GM18519 (cell line): Measurements from ENCODE around the gene ACSL1.

Source experiments
- ATAC-seq: cut with Tn5 transposase; IDR thresholded peaks from one replicate; pipeline ENCODE4 v1.9.1; 2021; ENCODE audit warnings: mild to moderate bottlenecking, moderate library complexity; ENCODE audit not compliant: unreplicated experiment, low FRiP score

The ACSL1 gene

DNA sequence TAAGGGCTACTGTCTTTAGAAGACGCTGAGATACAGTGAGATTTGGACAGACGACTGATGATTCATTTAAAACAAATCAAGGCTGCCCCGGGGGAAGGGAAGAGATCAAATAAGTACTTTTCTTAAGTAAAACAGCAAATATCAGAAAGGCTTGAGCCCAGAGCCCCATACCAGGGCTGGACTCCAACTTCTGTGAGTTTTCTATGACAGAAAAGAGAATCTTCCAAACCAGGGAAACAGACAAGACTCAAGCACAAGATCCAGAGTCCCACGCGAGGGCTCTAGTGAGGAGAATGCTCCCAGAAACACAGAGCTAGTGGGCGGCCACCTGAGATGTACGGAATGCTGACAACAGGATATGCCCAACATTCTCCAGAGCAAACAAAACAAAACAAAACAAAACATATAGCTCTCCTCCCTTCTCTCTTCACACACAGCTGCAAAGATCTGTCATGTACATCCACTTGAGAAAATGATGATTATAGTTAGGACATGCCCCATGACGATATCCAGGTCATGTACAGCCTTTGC, 13.1 kb downstream of the ACSL1 start:
- no peak for ATAC-seq

- no peak for ATAC-seq
Measured at GRCh38 chr4:184812199-184812542, 13.6 kb downstream of the ACSL1 start.

DNA sequence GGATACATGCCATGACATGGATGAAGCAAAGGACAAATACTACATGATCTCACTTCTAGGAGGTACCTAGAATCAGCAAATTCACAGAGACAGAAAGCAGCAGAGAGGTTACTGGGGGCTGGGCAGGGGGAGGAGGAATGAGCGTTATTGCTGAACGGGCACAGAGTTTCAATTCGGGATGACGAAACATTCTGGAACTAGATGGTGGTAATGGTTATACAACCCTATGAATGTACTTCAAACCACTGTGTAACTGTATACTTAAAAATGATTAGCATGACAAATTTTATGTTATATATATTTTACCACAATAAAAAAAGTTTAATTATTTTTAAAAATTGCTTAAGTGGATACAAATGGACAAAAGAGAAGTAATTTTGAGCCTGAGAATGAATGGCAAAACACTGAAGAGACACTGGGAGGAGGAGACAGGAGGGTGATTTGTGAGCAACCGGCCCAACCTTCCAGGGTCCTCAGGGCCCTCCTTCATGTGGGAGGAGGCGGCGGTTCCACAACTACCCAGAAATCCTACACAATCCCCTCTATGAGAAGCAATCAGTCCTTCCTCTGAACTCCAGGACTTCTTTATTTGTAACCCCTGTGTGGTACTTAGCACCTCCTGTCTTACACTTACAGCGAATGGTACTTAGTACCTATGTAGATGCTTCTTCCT, 14.1 kb downstream of the ACSL1 start:
- ATAC-seq = no peak

DNA sequence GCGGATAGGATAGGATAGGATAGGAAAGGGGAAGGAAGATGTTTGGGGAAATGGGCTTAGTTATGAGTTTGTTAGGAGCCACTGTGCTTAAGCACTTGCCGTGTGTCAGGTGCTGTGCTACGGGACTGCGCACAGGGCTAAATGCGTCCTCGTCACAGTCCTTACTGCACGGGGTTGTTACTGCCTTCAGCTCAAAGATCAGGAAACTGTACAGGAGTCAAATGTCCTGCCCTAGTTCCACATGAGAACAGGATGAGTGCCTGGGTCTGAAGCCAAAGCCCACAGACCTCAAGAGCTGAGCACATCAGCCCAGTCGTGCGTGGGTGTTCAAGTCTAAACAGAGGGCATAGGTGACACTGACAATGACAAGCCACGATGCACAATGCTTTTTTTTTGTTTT, 15.0 kb downstream of the ACSL1 start:
- ATAC-seq = no peak

- ATAC-seq = no peak
Measured at GRCh38 chr4:184808713-184809050, 17.1 kb downstream of the ACSL1 start.

DNA sequence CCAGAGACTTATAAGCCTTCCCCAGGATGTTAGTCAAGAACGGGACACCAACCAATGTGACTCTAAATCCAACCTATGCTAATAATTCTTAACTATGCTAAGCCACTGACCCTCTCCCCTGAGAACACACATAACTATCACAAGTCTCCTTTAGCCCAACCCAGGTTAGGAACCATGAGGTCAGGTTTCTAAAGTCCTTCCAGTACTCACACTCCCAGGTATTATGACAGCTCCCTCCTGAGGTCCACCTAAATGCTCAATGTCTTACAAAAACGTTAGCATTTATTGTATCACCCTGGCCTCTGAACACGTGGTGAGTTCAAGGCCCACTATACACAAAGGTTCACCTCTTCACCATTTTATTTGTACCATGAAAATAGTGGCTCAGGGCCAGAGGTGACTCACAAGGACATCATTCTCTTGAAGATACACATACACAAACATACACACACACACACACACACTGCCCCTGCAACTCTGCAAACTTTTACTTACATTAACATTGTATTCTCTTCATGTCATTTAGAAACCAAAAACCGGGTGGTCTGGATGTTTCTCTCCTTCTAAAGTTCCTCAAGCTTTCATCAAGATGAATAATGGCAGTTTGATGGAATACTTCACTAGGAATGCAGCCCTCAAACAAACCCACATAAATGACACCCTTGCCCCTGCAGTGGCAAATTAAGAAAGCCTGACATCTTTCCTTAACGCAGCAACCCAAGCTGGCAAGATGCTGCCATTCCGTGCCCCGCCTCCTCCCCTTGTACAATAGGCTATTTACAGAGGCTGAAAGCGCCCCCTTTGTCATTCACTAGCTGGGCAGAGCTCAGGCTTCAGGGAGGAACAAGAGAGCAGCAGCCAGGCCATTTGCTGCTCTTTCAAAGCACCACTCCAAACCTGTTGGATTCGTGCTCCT, 17.7 kb downstream of the ACSL1 start:
- no peak for ATAC-seq

DNA sequence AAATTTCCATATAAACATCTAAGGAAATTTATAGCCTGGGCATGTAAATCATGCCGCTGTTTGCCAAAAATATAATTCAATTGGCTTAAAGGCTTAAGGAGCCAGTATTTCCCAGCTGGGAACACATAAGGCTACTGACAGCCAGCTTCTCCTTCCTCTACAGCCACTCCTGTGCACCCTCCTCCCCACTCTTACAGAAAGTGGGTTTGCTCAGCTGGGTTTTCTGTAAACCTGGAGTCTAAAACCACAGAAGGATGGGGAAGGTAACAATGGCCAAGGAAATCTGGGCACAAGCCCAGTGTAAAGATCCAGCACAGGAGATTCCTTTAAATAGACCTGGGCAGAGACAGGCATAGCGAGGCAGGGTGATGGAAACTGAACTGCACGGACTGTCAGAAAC, 18.5 kb downstream of the ACSL1 start:
- no peak for ATAC-seq

DNA sequence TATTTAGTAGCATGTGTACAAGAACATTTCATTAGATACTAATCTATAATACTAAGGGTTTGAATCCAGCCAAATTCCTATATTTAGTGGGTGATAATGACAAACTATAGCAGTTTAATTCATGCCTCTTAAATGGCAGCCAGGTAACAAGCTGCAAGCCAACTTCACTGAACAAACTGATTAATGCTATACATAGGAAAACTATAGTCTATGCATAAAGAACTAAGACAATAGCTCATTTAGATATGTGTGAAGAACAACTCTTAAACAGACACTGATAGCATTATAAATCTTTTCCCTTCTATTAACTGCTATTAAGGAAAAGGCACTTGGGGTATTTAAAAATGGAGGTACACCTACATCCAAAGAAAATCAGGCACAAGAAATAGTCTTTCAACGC, 19.1 kb downstream of the ACSL1 start:
- ATAC-seq = no peak

- no peak for ATAC-seq
Measured at GRCh38 chr4:184806229-184806550, 19.6 kb downstream of the ACSL1 start.

GRCh38 chr4:184805462-184806228, 20.1 kb downstream of the ACSL1 start:
- no peak for ATAC-seq

DNA sequence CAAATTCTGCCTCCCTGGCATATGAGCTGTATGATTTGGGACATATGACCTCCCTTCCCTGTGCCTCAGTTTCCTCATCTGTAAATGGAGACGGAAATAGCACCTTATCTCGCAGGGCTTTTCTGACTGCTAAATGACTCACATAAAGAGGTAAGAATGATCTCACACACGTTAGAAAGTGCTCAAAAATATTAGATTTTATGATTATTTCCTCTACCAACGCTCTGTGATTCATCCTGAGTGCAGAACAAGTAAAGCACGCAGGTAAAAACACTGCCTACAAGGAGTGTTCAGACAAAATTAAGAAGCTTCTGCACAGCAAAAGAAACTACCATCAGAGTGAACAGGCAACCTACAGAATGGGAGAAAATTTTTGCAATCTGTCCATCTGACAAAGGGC, 21.1 kb downstream of the ACSL1 start:
- ATAC-seq = no peak

GRCh38 chr4:184803874-184804273, 21.9 kb downstream of the ACSL1 start:
- no peak for ATAC-seq

- ATAC-seq = no peak
Measured at GRCh38 chr4:184803133-184803532, 22.6 kb downstream of the ACSL1 start.

DNA sequence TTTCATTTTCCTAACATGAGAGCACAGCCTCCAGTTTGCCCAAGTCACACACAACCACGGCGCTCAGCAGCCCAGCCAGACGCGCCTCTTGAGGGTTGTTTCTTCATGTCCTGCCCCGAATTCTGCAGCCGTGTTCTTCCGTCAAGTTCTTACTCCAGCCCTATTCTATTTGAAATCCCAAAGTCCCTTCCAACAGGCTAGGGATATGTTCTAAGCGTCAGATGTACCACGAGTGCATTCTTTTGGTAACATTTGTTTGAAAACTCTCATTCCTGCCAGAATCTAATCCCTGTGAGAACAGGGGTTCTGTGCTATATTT, 23.1 kb downstream of the ACSL1 start:
- no peak for ATAC-seq

DNA sequence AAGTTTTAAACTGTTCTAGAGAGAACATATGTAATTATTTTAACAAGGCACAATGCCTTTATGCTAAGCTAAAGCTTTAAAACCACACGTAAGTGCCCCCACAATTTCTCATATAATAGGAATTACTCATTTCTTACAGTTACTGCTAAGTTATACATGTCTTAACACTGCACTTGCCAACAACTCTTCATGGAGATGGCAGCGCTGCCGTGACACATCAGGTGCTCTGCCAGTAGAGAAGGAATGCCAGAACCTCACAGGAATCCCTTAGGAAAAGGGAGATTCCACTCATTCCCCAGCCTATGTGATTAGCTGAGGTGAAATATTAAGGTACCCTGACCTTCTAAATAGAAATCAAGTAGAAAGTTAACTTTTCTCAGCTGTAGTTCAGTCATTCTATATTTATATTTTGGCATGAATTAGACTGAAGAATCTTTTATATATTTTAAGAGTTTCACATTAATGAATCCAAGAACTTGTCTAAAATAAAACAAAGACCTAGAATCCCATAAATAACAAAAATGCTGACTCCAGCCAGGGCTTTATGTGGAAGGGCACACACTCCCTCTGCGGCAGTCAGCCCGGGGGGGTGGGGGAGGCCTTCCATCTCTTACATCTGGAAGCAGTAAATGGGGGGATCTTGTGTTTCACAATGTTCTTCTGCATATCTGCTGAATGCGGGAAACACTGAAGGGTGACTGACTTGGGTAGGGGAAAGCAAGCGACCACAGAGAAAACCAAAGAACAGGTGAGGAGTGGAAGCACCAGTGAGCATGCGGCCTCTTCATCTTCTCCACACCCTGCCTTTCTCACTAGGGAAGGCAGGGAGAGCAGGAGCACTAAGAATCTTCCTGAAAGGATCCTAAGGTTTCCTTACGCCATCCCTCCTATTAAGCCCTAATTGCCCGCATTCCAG, 23.7 kb downstream of the ACSL1 start:
- ATAC-seq = no peak

DNA sequence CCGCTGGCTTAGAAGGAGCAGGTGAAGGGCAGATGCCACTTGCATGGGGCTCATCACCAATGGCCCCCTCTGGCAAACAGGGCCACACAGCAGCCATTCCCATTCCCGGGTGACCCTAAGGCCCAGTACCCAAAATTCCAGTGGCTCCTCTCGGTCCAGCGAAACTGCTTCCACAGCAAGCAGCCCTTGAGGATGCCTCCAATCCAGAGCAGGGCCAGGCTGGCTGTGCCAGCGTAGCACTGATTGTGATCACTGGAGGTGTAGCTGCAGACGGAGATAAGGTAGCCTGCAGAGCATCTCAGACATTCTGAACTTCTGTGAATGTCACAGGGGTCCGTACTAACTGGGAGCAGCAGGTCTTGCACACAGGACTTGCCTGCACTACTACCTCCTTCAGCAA, 27.3 kb downstream of the ACSL1 start:
- no peak for ATAC-seq

DNA sequence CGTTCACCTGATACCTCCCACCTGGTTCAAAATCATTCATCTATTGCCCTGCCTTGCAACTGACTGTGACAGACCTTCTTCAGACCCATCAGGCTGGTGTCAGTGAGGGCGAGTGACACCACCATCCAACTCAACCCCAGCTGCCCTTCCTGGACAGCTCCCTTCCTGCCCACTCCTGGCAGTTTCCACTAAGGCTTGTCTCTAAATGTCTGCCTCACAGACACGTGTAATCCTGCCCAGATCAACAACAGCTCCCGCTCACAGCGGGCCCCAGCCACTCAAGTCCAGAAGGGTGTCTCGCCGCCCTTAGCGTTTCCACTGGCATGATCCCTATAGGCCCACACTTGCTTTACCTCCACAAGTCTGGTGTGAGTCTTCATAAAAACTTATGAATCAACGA, 28.9 kb downstream of the ACSL1 start:
- ATAC-seq = no peak

DNA sequence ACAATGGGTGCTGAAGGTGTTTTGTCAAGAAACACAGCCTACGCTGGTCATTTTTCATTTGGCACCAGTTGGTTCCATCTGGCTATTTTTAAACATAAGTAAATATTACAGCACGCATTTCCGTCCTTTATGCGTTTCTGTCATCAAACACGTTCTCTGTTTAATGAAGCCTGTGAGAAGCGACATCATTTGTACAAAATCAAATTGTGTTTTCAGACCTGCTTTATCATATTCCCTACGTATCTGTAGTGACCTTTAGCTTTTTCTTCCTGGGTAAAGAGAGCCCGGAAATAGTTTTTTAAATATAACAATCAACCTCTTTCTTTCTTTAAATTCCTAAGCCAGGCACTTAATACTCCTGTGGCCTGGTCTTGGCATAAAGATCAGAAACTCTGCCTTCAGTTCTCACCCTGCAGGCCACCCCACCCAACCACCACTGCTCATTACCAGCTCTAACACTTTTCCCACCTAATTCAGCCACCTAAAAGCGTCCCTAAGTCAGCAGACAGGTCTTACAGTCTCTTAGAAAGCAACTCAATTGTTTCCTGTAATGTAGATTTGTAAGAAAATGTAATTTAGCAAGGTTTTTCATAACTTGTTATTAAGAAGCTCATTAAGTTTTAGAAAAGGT, 30.4 kb downstream of the ACSL1 start:
- ATAC-seq = no peak

GRCh38 chr4:184794470-184794869, 31.3 kb downstream of the ACSL1 start:
- ATAC-seq = no peak

GRCh38 chr4:184793735-184794355, 31.9 kb downstream of the ACSL1 start:
- no peak for ATAC-seq
